ENCODE results near the gene SLC25A40.
A peak's percentile ranks its signal among the peaks of the same experiment; 100 is the strongest.
"Not testable (repeated sequence)": the region's sequence is repeated elsewhere in the genome, so short reads cannot be mapped to it uniquely, and the experiment has no call there.

The SLC25A40 gene

GRCh38 chr7:87876040-87876868, at the start of gene SLC25A40, which contains the start of gene DBF4:
TSS of gene SLC25A40 (minus strand) at chr7:87876360. CDS start at chr7:87858727, 17,633 bp downstream.
TSS of gene DBF4 (plus strand) at chr7:87876493. CDS start at chr7:87876733, 240 bp downstream.
- no peak for TF ChIP-seq CTCF (IDR thresholded peaks at IDR 0.05; ENCODE audit: extremely low read depth, insufficient read depth, missing control alignments)
- DNase-seq (ENCODE audit: low spot score): peak; percentile 96
- in situ Hi-C loops (cut with MboI; ENCODE audit: low pct_unique_long_range_greater_than_20kb, low sequenced_read_pairs, unreplicated experiment): loop anchor here (25.0 kb wide), 1 partner anchor 236 kb away; no protein-coding TSS in a partner anchor

- DNase-seq (ENCODE audit: low spot score); in situ Hi-C loops (cut with MboI; ENCODE audit: low pct_unique_long_range_greater_than_20kb, low sequenced_read_pairs, unreplicated experiment): not testable (repeated sequence)
These were observed 46.7 kb upstream of the SLC25A40 start for GRCh38 chr7:87922759-87923395.

GRCh38 chr7:87920578-87920977, 44.4 kb upstream of the SLC25A40 start:
- in situ Hi-C loops (cut with MboI; ENCODE audit: low pct_unique_long_range_greater_than_20kb, low sequenced_read_pairs, unreplicated experiment): no loop called here
- no peak for TF ChIP-seq CTCF (IDR thresholded peaks at IDR 0.05; ENCODE audit: extremely low read depth, insufficient read depth, missing control alignments)

GRCh38 chr7:87919875-87920274, 43.7 kb upstream of the SLC25A40 start:
- in situ Hi-C loops (cut with MboI; ENCODE audit: low pct_unique_long_range_greater_than_20kb, low sequenced_read_pairs, unreplicated experiment): no loop called here
- TF ChIP-seq CTCF (IDR thresholded peaks at IDR 0.05; ENCODE audit: extremely low read depth, insufficient read depth, missing control alignments): no peak
- DNase-seq (ENCODE audit: low spot score): no peak

More at GRCh38 chr7:87920578-87920977, 44.4 kb upstream of the SLC25A40 start:
- DNase-seq (ENCODE audit: low spot score): no peak

GRCh38 chr7:87918740-87919139, 42.6 kb upstream of the SLC25A40 start:
- no peak for TF ChIP-seq CTCF (IDR thresholded peaks at IDR 0.05; ENCODE audit: extremely low read depth, insufficient read depth, missing control alignments)
- no peak for DNase-seq (ENCODE audit: low spot score)
- in situ Hi-C loops (cut with MboI; ENCODE audit: low pct_unique_long_range_greater_than_20kb, low sequenced_read_pairs, unreplicated experiment): no loop called here

- DNase-seq (ENCODE audit: low spot score): no peak
- in situ Hi-C loops (cut with MboI; ENCODE audit: low pct_unique_long_range_greater_than_20kb, low sequenced_read_pairs, unreplicated experiment): no loop called here
- no peak for TF ChIP-seq CTCF (IDR thresholded peaks at IDR 0.05; ENCODE audit: extremely low read depth, insufficient read depth, missing control alignments)
These were observed 36.0 kb upstream of the SLC25A40 start for GRCh38 chr7:87912121-87912520.

GRCh38 chr7:87908814-87909213, 32.7 kb upstream of the SLC25A40 start:
- DNase-seq (ENCODE audit: low spot score); in situ Hi-C loops (cut with MboI; ENCODE audit: low pct_unique_long_range_greater_than_20kb, low sequenced_read_pairs, unreplicated experiment): not testable (repeated sequence)

GRCh38 chr7:87907136-87907906, 31.2 kb upstream of the SLC25A40 start:
- DNase-seq (ENCODE audit: low spot score); in situ Hi-C loops (cut with MboI; ENCODE audit: low pct_unique_long_range_greater_than_20kb, low sequenced_read_pairs, unreplicated experiment): not testable (repeated sequence)
